Fibroblast of lung (primary cell): ENCODE results near the gene MGST2. TPM values are rescaled to one million over a fixed set of nuclear protein-coding genes. Genes with fewer than 3 reads are reported as not detected.

ENCODE experiments used
- DNase-seq, 2 donors: peaks; one replicate each; pipeline versions ENCODE4 v3.0.0 to v3.0.0-alpha.2; 2010; ENCODE audit warnings: low read depth in 2 of 2
- H2AFZ ChIP-seq: 2 replicates; pipeline ENCODE4 v1.5.1; 2012; ENCODE audit warnings: low read length, control low read depth, inconsistent platforms
- H3K27ac ChIP-seq: 2 replicates; pipeline ENCODE4 v1.5.1; 2011; ENCODE audit warnings: low read length, control low read depth; ENCODE audit not compliant: insufficient read depth
- H3K27me3 ChIP-seq: 2 replicates; pipeline ENCODE4 v1.5.1; 2011; ENCODE audit warnings: mild to moderate bottlenecking, low read length; ENCODE audit not compliant: control insufficient read depth, insufficient read depth
- H3K36me3 ChIP-seq: 2 replicates; pipeline ENCODE4 v1.5.1; 2011; ENCODE audit warnings: low read length; ENCODE audit not compliant: control insufficient read depth, insufficient read depth
- H3K4me1 ChIP-seq: 2 replicates; pipeline ENCODE4 v1.5.1; 2011; ENCODE audit warnings: low read length; ENCODE audit not compliant: control insufficient read depth, insufficient read depth; ENCODE audit errors: extremely low read depth
- H3K4me2 ChIP-seq: 2 replicates; pipeline ENCODE4 v1.5.1; 2011; ENCODE audit warnings: low read length, control low read depth; ENCODE audit not compliant: insufficient read depth; ENCODE audit errors: extremely low read depth
- H3K4me3 ChIP-seq, 4 experiments: fragments of 200-600 bp in 1 of 4; sonication (generic) in 1 of 4; replicated peaks in 1 of 4; 2 replicates each; pipeline ENCODE4 v1.5.1; 2011 to 2016; ENCODE audit warnings: low read length in 4 of 4, low read depth in 3 of 4, mild to moderate bottlenecking in 3 of 4, control low read depth in 2 of 4, inconsistent platforms in 1 of 4, mixed read lengths in 1 of 4; ENCODE audit not compliant: insufficient read depth in 1 of 4; ENCODE audit errors: control extremely low read depth in 1 of 4
- H3K79me2 ChIP-seq: 2 replicates; pipeline ENCODE4 v1.5.1; 2012; ENCODE audit warnings: mild to moderate bottlenecking, low read length, inconsistent platforms; ENCODE audit not compliant: control insufficient read depth, insufficient read depth
- H3K9ac ChIP-seq: 2 replicates; pipeline ENCODE4 v1.5.1; 2011; ENCODE audit warnings: mild to moderate bottlenecking, low read length, control low read depth; ENCODE audit not compliant: insufficient read depth
- H3K9me3 ChIP-seq: 2 replicates; pipeline ENCODE4 v1.5.1; 2012; ENCODE audit warnings: low read depth, low read length; ENCODE audit not compliant: control insufficient read depth, insufficient read depth
- H4K20me1 ChIP-seq: 2 replicates; pipeline ENCODE4 v1.5.1; 2011; ENCODE audit warnings: low read length; ENCODE audit not compliant: control insufficient read depth, insufficient read depth; ENCODE audit errors: extremely low read depth
- CTCF ChIP-seq, 2 donors: IDR thresholded peaks in 1 of 2; conservative IDR thresholded peaks in 1 of 2; 1 replicate in 1 of 2; 2 replicates in 1 of 2; pipeline ENCODE4 v1.5.1; 2011 to 2012; ENCODE audit warnings: low read length in 2 of 2, control low read depth in 1 of 2, inconsistent platforms in 1 of 2, low read depth in 1 of 2, mild to moderate bottlenecking in 1 of 2
- EZH2 ChIP-seq: IDR thresholded peaks from 2 replicates; pipeline ENCODE4 v1.5.1; 2012; ENCODE audit warnings: low read length, control low read depth, mild to moderate bottlenecking; ENCODE audit errors: missing control alignments
- polyA plus RNA-seq, 2 donors: library from polyadenylated mRNA; depleted of rRNA in 1 of 2; stranded (reverse) in 1 of 2; unstranded in 1 of 2; fragments of >200 nt; gene quantifications; 2 replicates each; pipeline ENCODE4 v1.2.1, GENCODE V29; 2011 to 2012; ENCODE audit warnings: missing spikeins in 1 of 2
- total RNA-seq: library from RNA; depleted of rRNA; stranded (reverse); fragments of >200 nt; gene quantifications from 2 replicates; pipeline ENCODE4 v1.2.1, GENCODE V29; 2014

MGST2 gene
- total and polyA plus RNA-seq, 2 donors (not counting 1 experiment from before 2014, with no cell fraction given), result 5.3 to 20.1 TPM

DNA sequence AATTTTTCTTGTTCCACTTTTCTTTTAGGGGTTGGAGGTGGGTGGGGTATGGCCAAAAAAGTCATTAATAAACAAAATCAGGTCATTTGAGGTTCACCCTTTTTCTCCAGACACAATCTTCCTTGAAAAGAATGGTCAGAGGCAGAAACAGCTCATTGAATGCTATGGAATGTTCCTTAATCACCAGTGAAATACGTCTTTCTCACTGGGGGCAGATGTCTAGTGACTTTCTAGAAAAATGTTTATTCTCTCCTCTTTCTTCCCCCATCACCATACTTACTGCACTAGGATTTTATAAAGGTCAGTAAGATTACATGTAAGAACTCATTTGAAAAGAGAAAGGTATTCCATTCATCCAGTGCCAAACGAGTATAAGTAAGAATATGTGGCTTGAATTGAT lies 44.5 kb downstream of the MGST2 start:
- no peaks in the 10 kb centered on the region for H3K79me2 ChIP-seq
- H3K27me3 ChIP-seq, result no peaks in the 10 kb centered on the region
- H3K4me1 ChIP-seq, result no peaks in the 10 kb centered on the region
- no peak for TF ChIP-seq CTCF (conservative IDR thresholded peaks at IDR 0.05 in 1 of 2, IDR thresholded peaks at IDR 0.05 in 1 of 2; ENCODE audit: low read depth in 1 of 2, low read length in 2 of 2)
- no peak for TF ChIP-seq EZH2
- peak in 1 of 2 donors; percentile 86 for DNase-seq
- no peaks in the 10 kb centered on the region for H3K9me3 ChIP-seq
- H3K27ac ChIP-seq, result no peak overlapping the region
- H3K36me3 ChIP-seq, result no peaks in the 10 kb centered on the region
- no peak overlapping the region for H3K9ac ChIP-seq
- no peak overlapping the region for H3K4me2 ChIP-seq
- no peak overlapping the region for H2AFZ ChIP-seq
- H3K4me3 ChIP-seq, result no peak overlapping the region
- no peaks in the 10 kb centered on the region for H4K20me1 ChIP-seq

DNA sequence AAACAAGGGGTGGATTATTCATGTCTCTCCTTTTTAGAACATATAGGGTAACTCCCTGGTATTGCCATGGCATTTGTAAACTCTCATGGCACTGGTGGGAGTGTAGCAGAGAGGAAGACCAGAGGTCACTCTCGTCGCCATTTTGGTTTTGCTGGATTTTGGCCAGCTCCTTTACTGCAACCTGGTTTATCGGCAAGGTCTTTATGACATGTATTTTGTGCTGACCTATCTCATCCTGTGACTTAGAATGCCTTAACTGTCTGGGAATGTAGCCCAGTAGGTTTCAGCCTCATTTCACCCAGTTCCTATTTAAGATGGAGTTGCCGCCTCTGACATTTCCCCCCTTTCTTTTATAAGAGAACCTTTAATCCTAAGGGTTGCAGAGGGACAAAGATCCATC lies 45.8 kb downstream of the MGST2 start:
- H3K27me3 ChIP-seq, result no peaks in the 10 kb centered on the region
- peak in 1 of 2 donors; percentile 86 for DNase-seq
- no peak overlapping the region for H3K27ac ChIP-seq
- H3K36me3 ChIP-seq, result no peaks in the 10 kb centered on the region
- H3K9me3 ChIP-seq, result no peaks in the 10 kb centered on the region
- no peaks in the 10 kb centered on the region for H3K79me2 ChIP-seq
- TF ChIP-seq EZH2 (no peak), CTCF (conservative IDR thresholded peaks at IDR 0.05 in 1 of 2, IDR thresholded peaks at IDR 0.05 in 1 of 2; ENCODE audit: low read depth in 1 of 2, low read length in 2 of 2) (no peak)
- H3K9ac ChIP-seq, result no peak overlapping the region
- no peaks in the 10 kb centered on the region for H3K4me1 ChIP-seq
- H3K4me3 ChIP-seq, result no peak overlapping the region
- H2AFZ ChIP-seq, result no peak overlapping the region
- H3K4me2 ChIP-seq, result no peak overlapping the region
- no peaks in the 10 kb centered on the region for H4K20me1 ChIP-seq

DNA sequence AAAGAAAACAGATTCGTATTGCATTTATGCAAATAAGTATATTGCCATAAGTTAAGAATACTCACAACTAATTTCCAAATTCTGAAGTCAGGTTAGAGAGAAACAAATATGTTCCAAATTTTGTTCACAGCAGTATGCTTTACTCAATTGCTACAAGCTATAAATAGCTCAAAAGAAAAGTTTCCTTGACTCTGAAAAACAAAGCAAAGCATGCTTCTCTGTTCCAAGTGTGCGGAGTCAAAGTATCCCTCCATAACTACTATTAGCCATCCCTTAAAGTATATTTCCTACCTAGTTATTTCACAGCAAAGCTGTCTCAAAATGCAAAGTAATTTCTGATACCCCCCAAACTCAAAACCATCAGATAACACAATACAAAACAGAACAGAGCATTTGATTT lies 47.3 kb downstream of the MGST2 start:
- Histone ChIP-seq H3K36me3 (no peaks in the 10 kb centered on the region), H3K9ac (no peak overlapping the region)
- TF ChIP-seq CTCF (conservative IDR thresholded peaks at IDR 0.05 in 1 of 2, IDR thresholded peaks at IDR 0.05 in 1 of 2; ENCODE audit: low read depth in 1 of 2, low read length in 2 of 2), result no peak
- no peak for TF ChIP-seq EZH2

More for the DNA sequence above, 47.3 kb downstream of the MGST2 start:
- no peak overlapping the region for H3K4me3 ChIP-seq
- no peaks in the 10 kb centered on the region for H3K9me3 ChIP-seq
- H3K4me2 ChIP-seq, result no peak overlapping the region
- H4K20me1 ChIP-seq, result no peaks in the 10 kb centered on the region
- no peak for DNase-seq
- no peaks in the 10 kb centered on the region for H3K4me1 ChIP-seq
- no peaks in the 10 kb centered on the region for H3K79me2 ChIP-seq
- no peaks in the 10 kb centered on the region for H3K27me3 ChIP-seq
- H2AFZ ChIP-seq, result no peak overlapping the region
- H3K27ac ChIP-seq, result no peak overlapping the region
